GM13977 (cell line): ENCODE data around the gene SLC6A11.

Experiments
- DNase-seq: peaks from one replicate; pipeline ENCODE4 v3.0.0; 2012; ENCODE audit warnings: low spot score
- CTCF ChIP-seq: IDR thresholded peaks from 2 replicates; pipeline ENCODE4 v1.5.1; 2012; ENCODE audit warnings: mild to moderate bottlenecking, control low read depth; ENCODE audit not compliant: insufficient read depth; ENCODE audit errors: extremely low read depth, missing control alignments
- in situ Hi-C: fragments of 300-500 bp; cut with MboI; formaldehyde crosslinking; loops from one replicate; pipeline ENCODE4 v1.12.0; 2022; ENCODE audit warnings: low sequenced_read_pairs, low pct_unique_long_range_greater_than_20kb, mixed read lengths, inconsistent platforms; ENCODE audit not compliant: unreplicated experiment

Gene SLC6A11

GRCh38 chr3:10890665-10891064, 74.6 kb downstream of the SLC6A11 start:
- TF ChIP-seq CTCF: no peak
- DNase-seq: no peak

GRCh38 chr3:10892622-10893021, 76.6 kb downstream of the SLC6A11 start:
- no peak for DNase-seq
- TF ChIP-seq CTCF: no peak
- in situ Hi-C loops: no loop called here

More at GRCh38 chr3:10890665-10891064, 74.6 kb downstream of the SLC6A11 start:
- in situ Hi-C loops: no loop called here

DNA sequence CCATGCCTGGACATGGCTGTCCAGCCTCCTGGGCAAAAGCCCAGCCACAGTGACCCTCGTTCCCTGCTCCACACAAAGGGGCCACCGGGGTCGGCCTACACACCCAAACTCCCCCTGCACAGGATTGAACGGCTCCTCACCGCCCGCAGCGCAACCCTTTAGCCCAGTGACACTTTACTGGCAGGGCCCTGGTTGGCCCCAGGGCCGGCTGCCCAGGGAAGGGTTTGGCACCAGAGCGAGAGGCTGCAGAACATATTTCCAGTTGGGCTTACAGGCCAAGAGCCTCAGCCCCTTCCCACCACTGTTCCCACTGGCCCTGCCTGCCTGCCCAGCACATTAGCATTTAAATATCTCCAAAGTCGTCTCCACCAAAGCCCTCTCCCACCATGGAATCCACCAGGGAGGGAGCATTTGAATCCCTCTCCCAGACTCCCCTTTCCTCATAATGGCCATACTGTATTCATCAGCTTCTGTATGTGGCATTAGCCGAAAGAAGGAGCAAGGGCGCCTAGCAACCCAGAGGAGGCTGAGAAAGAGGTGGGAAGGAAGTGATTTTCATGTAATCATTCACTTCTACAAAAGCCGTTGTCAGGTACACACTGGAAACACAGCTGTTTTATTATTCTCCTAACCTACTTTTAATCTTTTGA, 85.4 kb downstream of the SLC6A11 start:
- no peak for TF ChIP-seq CTCF
- in situ Hi-C loops: no loop called here
- DNase-seq: no peak

GRCh38 chr3:10907262-10907661, 91.2 kb downstream of the SLC6A11 start:
- TF ChIP-seq CTCF: no peak
- in situ Hi-C loops: no loop called here
- DNase-seq: no peak

DNA sequence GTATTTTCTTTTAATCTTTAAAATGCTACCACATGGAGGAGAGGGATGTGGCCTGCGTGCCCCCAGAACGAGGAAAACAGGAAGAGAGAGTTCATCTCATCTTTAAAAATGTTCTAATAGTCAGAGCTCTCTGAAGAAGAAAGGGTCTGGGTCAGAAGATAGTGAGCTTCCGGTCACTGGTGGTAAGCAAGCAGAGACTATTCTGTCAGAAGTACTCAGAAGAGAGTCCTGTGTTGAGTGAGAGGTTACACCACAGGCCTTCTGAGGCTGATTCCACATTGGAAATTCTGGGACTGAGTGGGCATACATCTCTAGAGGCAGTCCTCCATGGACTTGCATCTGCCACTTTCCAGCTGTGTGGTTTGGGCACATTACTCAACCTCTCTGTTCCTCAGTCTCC, 94.3 kb downstream of the SLC6A11 start:
- in situ Hi-C loops: no loop called here
- TF ChIP-seq CTCF: no peak
- no peak for DNase-seq

- TF ChIP-seq CTCF: no peak
- in situ Hi-C loops: no loop called here
- DNase-seq: no peak
Observed at GRCh38 chr3:10911350-10912002, 95.4 kb downstream of the SLC6A11 start.
